Effector CD8-positive, alpha-beta T cell (primary cell): ENCODE data around the gene HNF1A.
"Not testable (repeated sequence)": the region's sequence is repeated elsewhere in the genome, so short reads cannot be mapped to it uniquely, and the experiment has no call there.

ENCODE experiments used
- DNase-seq: peaks from one replicate; lab custom pipeline; 2025; lab: John Stamatoyannopoulos, UW
- total RNA-seq, 4 experiments: gene quantifications; one replicate each; lab custom pipeline; 2026; lab: John Stamatoyannopoulos, UW

HNF1A gene
- total RNA-seq = 0 to 0.09 (median 0) reads per million in 4 experiments

GRCh38 chr12:120978296-120979219 is at the start of gene HNF1A:
HNF1A (plus strand) TSS chr12:120978543; CDS start chr12:120978769, 226 bp downstream.
- DNase-seq = no peak

- no peak for DNase-seq
Measured at GRCh38 chr12:120928864-120929652, 49.3 kb upstream of the HNF1A start.

GRCh38 chr12:120930032-120930431 is 48.3 kb upstream of the HNF1A start:
- no peak for DNase-seq

- DNase-seq = no peak
Measured at GRCh38 chr12:120932058-120932457, 46.3 kb upstream of the HNF1A start.

GRCh38 chr12:120932956-120933526 is 45.3 kb upstream of the HNF1A start:
- DNase-seq = no peak

- no peak for DNase-seq
Measured at GRCh38 chr12:120933786-120934185, 44.6 kb upstream of the HNF1A start.

- no peak for DNase-seq
Measured at GRCh38 chr12:120936197-120936596, 42.1 kb upstream of the HNF1A start.

GRCh38 chr12:120938496-120938895 is 39.8 kb upstream of the HNF1A start:
- DNase-seq = no peak

GRCh38 chr12:120939523-120939922 is 38.8 kb upstream of the HNF1A start:
- DNase-seq = no peak

GRCh38 chr12:120940006-120940405 is 38.3 kb upstream of the HNF1A start:
- DNase-seq = no peak

GRCh38 chr12:120940799-120941198 is 37.5 kb upstream of the HNF1A start:
- no peak for DNase-seq

GRCh38 chr12:120941412-120941811 is 36.9 kb upstream of the HNF1A start:
- no peak for DNase-seq

- no peak for DNase-seq
Measured at GRCh38 chr12:120941846-120942405, 36.4 kb upstream of the HNF1A start.

GRCh38 chr12:120943482-120943881 is 34.9 kb upstream of the HNF1A start:
- no peak for DNase-seq

GRCh38 chr12:120944645-120945217 is 33.6 kb upstream of the HNF1A start:
- DNase-seq = peak; percentile 40

- DNase-seq = not testable (repeated sequence)
Measured at GRCh38 chr12:120945516-120945915, 32.8 kb upstream of the HNF1A start.

- DNase-seq = not testable (repeated sequence)
Measured at GRCh38 chr12:120950260-120950799, 28.0 kb upstream of the HNF1A start.

- DNase-seq = no peak
Measured at GRCh38 chr12:120950807-120951206, 27.5 kb upstream of the HNF1A start.

GRCh38 chr12:120955232-120955631 is 23.1 kb upstream of the HNF1A start:
- DNase-seq = no peak

GRCh38 chr12:120956579-120957300 is 21.6 kb upstream of the HNF1A start:
- no peak for DNase-seq
